H1 (cell line): ENCODE measurements around the gene PCBD1. TPM values are rescaled to one million over a fixed set of nuclear protein-coding genes. Genes with fewer than 3 reads are reported as not detected.

Source experiments
- CTCF ChIA-PET: fragments of 300-600 bp; sonication (Branson Sonifier 250); formaldehyde crosslinking; loops from one replicate; lab custom pipeline; 2021; ENCODE audit not compliant: partially characterized antibody; lab: Charles Lee
- POLR2A ChIA-PET: fragments of 300-600 bp; sonication (Branson Sonifier 250); formaldehyde crosslinking; loops from one replicate; lab custom pipeline; 2021; ENCODE audit warnings: inconsistent platforms; ENCODE audit not compliant: partially characterized antibody; lab: Charles Lee
- DNase-seq, 2 experiments: peaks; one replicate each; pipeline versions ENCODE4 v3.0.0 to v3.0.0-alpha.2; 2010 to 2022; ENCODE audit warnings: low spot score in 2 of 2, low read depth in 1 of 2, mixed read lengths in 1 of 2
- FAIRE-seq: peaks from 2 replicates; lab custom pipeline; 2011; peaks lifted over from hg19 to GRCh38; lab: Jason Lieb, UNC
- H2AFZ ChIP-seq: 2 replicates; pipeline ENCODE4 v1.8.1; 2012; ENCODE audit warnings: low read length, inconsistent platforms
- H2AK5ac ChIP-seq: 2 replicates; pipeline ENCODE4 v1.6.1; 2013; ENCODE audit warnings: low read depth, low read length
- H2BK120ac ChIP-seq: replicated peaks from 2 replicates; pipeline ENCODE3; 2013; ENCODE audit warnings: low read depth, low read length, inconsistent platforms
- H2BK12ac ChIP-seq: 2 replicates; pipeline ENCODE4 v1.6.1; 2013; ENCODE audit warnings: low read depth, low read length
- H2BK15ac ChIP-seq: 2 replicates; pipeline ENCODE4 v1.6.1; 2013; ENCODE audit warnings: low read length
- H2BK20ac ChIP-seq: 2 replicates; pipeline ENCODE4 v1.6.1; 2013; ENCODE audit warnings: low read length
- H2BK5ac ChIP-seq: 2 replicates; pipeline ENCODE4 v1.6.1; 2013; ENCODE audit warnings: low read depth, low read length
- H3K14ac ChIP-seq: 2 replicates; pipeline ENCODE4 v1.6.1; 2013; ENCODE audit warnings: inconsistent platforms; ENCODE audit not compliant: insufficient read length
- H3K18ac ChIP-seq: 2 replicates; pipeline ENCODE4 v1.6.1; 2013; ENCODE audit warnings: low read length; ENCODE audit errors: extremely low read depth
- H3K23ac ChIP-seq: 2 replicates; pipeline ENCODE4 v1.6.1; 2013; ENCODE audit warnings: inconsistent platforms; ENCODE audit not compliant: insufficient read length
- H3K23me2 ChIP-seq: 2 replicates; pipeline ENCODE4 v1.6.1; 2013; ENCODE audit warnings: low read depth, low read length
- H3K27ac ChIP-seq: 2 replicates; pipeline ENCODE4 v1.6.1; 2011; ENCODE audit warnings: low read depth, low read length, inconsistent platforms
- H3K27me3 ChIP-seq, 4 experiments: replicated peaks in 1 of 4; 1 replicate in 1 of 4; 2 replicates in 3 of 4; pipeline versions ENCODE4 v1.6.1 to v1.8.1; 2011 to 2013; ENCODE audit warnings: low read length in 3 of 4, mild to moderate bottlenecking in 3 of 4, inconsistent platforms in 2 of 4, mixed read lengths in 2 of 4, moderate library complexity in 1 of 4; ENCODE audit not compliant: control insufficient read depth in 3 of 4, insufficient read depth in 3 of 4; ENCODE audit errors: extremely low read depth in 1 of 4
- H3K36me3 ChIP-seq, 4 experiments: 2 replicates each; pipeline versions ENCODE4 v1.6.1 to v1.8.1; 2011 to 2013; ENCODE audit warnings: mild to moderate bottlenecking in 4 of 4, low read length in 3 of 4, moderate library complexity in 2 of 4, control low read depth in 1 of 4, inconsistent platforms in 1 of 4; ENCODE audit not compliant: insufficient read depth in 4 of 4, control insufficient read depth in 2 of 4
- H3K4ac ChIP-seq: replicated peaks from 2 replicates; pipeline ENCODE3; 2013; ENCODE audit warnings: low read length, low read depth, mixed read lengths, inconsistent platforms; ENCODE audit not compliant: insufficient read length
- H3K4me1 ChIP-seq, 4 experiments: replicated peaks in 1 of 4; 1 replicate in 1 of 4; 2 replicates in 3 of 4; pipeline versions ENCODE4 v1.6.1 to v1.8.1; 2011 to 2013; ENCODE audit warnings: low read length in 3 of 4, inconsistent platforms in 2 of 4, mixed read lengths in 1 of 4; ENCODE audit not compliant: insufficient read depth in 4 of 4, control insufficient read depth in 3 of 4
- H3K4me2 ChIP-seq, 2 experiments: 2 replicates each; pipeline versions ENCODE4 v1.6.1 to v1.8.1; 2011 to 2013; ENCODE audit warnings: low read depth in 2 of 2, low read length in 2 of 2, control low read depth in 1 of 2, inconsistent platforms in 1 of 2, mild to moderate bottlenecking in 1 of 2; ENCODE audit not compliant: insufficient read depth in 1 of 2
- H3K4me3 ChIP-seq, 4 experiments: fragments of 200-600, 300-600 bp in 1 of 4; sonication (generic), shearing (Covaris generic), sonication (Bioruptor Twin) in 1 of 4; 2 replicates each; pipeline versions ENCODE4 v1.5.1 to v1.8.1; 2011 to 2016; ENCODE audit warnings: low read length in 4 of 4, low read depth in 3 of 4, control low read depth in 2 of 4, inconsistent platforms in 2 of 4, mild to moderate bottlenecking in 2 of 4, mixed read lengths in 1 of 4, moderate library complexity in 1 of 4; ENCODE audit not compliant: insufficient read depth in 2 of 4; ENCODE audit errors: extremely low read depth in 1 of 4
- H3K56ac ChIP-seq: replicated peaks from 2 replicates; pipeline ENCODE3; 2013; ENCODE audit warnings: low read depth, mild to moderate bottlenecking, mixed read lengths, low read length, inconsistent platforms; ENCODE audit not compliant: insufficient read length
- H3K79me1 ChIP-seq: 2 replicates; pipeline ENCODE4 v1.6.1; 2013; ENCODE audit warnings: low read depth, low read length, control low read depth
- H3K79me2 ChIP-seq, 2 experiments: 2 replicates each; pipeline versions ENCODE4 v1.6.1 to v1.8.1; 2012 to 2013; ENCODE audit warnings: low read length in 2 of 2, mild to moderate bottlenecking in 2 of 2, inconsistent platforms in 1 of 2; ENCODE audit not compliant: insufficient read depth in 2 of 2, control insufficient read depth in 1 of 2
- H3K9ac ChIP-seq, 4 experiments: replicated peaks in 1 of 4; 1 replicate in 1 of 4; 2 replicates in 3 of 4; pipeline versions ENCODE4 v1.6.1 to v1.8.1; 2011 to 2013; ENCODE audit warnings: low read depth in 3 of 4, low read length in 3 of 4, control low read depth in 2 of 4, mild to moderate bottlenecking in 2 of 4, moderate library complexity in 2 of 4, inconsistent platforms in 1 of 4; ENCODE audit errors: extremely low read depth in 1 of 4
- H3K9me3 ChIP-seq, 2 experiments: 2 replicates each; pipeline versions ENCODE4 v1.6.1 to v1.8.1; 2012 to 2013; ENCODE audit warnings: mild to moderate bottlenecking in 2 of 2, moderate library complexity in 2 of 2, control low read depth in 1 of 2, inconsistent platforms in 1 of 2, low read depth in 1 of 2, low read length in 1 of 2, mixed read lengths in 1 of 2; ENCODE audit not compliant: insufficient read depth in 2 of 2
- H4K20me1 ChIP-seq, 2 experiments: replicated peaks in 1 of 2; 2 replicates each; pipeline versions ENCODE3 to v1.8.1; 2011 to 2013; ENCODE audit warnings: inconsistent platforms in 2 of 2, low read length in 2 of 2, mild to moderate bottlenecking in 1 of 2; ENCODE audit not compliant: insufficient read depth in 2 of 2, control insufficient read depth in 1 of 2
- H4K5ac ChIP-seq: 2 replicates; pipeline ENCODE4 v1.6.1; 2013; ENCODE audit warnings: low read length, low read depth, mixed read lengths, inconsistent platforms; ENCODE audit not compliant: insufficient read length
- H4K8ac ChIP-seq: 2 replicates; pipeline ENCODE4 v1.8.0; 2013; ENCODE audit warnings: mild to moderate bottlenecking, moderate library complexity, low read length, inconsistent platforms; ENCODE audit not compliant: insufficient read depth; ENCODE audit errors: extremely low read depth
- H4K91ac ChIP-seq: replicated peaks from 2 replicates; pipeline ENCODE3; 2013; ENCODE audit warnings: low read length, mixed read lengths, inconsistent platforms; ENCODE audit not compliant: insufficient read length
- CBX8 ChIP-seq: fragments of 300-800, 300-1000 bp; sonication (generic); IDR thresholded peaks from 2 replicates; pipeline ENCODE4 v1.7.1; 2016; ENCODE audit warnings: low read depth, low read length, borderline replicate concordance
- SP2 ChIP-seq: IDR thresholded peaks from 2 replicates; pipeline ENCODE4 v1.6.1; 2012; ENCODE audit warnings: mild to moderate bottlenecking, low read length, inconsistent platforms
- TEAD4 ChIP-seq: IDR thresholded peaks from 2 replicates; pipeline ENCODE4 v1.6.1; 2012; ENCODE audit warnings: low read depth, low read length, inconsistent platforms, mixed read lengths
- WGBS, 2 experiments: shearing (Covaris generic) in 1 of 2; methylation state at CpG; one replicate each; pipeline versions ENCODE4 v1.1.6 to v1.1.7; 2013 to 2015; ENCODE audit warnings: low lambda C conversion rate in 2 of 2, mixed read lengths in 2 of 2, inconsistent platforms in 1 of 2, low coverage in 1 of 2, missing lambda C conversion rate in 1 of 2; ENCODE audit not compliant: insufficient replicate concordance in 2 of 2, insufficient coverage in 1 of 2, insufficient read length in 1 of 2; ENCODE audit errors: extremely low coverage in 1 of 2, missing lambda C conversion rate in 1 of 2; 5-methylcytosine and 5-hydroxymethylcytosine counted together
- polyA plus RNA-seq, 7 experiments: library from polyadenylated mRNA; depleted of rRNA in 3 of 7; stranded (reverse) in 5 of 7; unstranded in 2 of 7; fragments of >200 nt in 5 of 7; fragments of 200-250 nt in 2 of 7; gene quantifications; 1 replicate in 5 of 7; 2 replicates in 1 of 7; 4 replicates in 1 of 7; pipeline versions ENCODE4 v1.2.1 to v1.2.3, GENCODE V29; 2011 to 2013; ENCODE audit warnings: missing spikeins in 2 of 7, mixed read lengths in 2 of 7
- total RNA-seq: library from RNA; stranded (reverse); fragmentation: NEBNext Ultra II Directional; extraction: Animal tissue kit (Norgen Biotek cat#: 25700); gene quantifications from 2 replicates; pipeline ENCODE4 v1.2.1, GENCODE V29; 2021
- TF ChIP-seq, protein P1 (sequence below): IDR thresholded peaks from 2 replicates; pipeline ENCODE4 v1.6.1; 2012; ENCODE audit warnings: inconsistent platforms

PCBD1 gene
- total and polyA plus RNA-seq, 2 of the 8 experiments (the other 6 are each of a cell fraction or from before 2014, with no cell fraction given), result 46.5 to 55.0 TPM

DNA sequence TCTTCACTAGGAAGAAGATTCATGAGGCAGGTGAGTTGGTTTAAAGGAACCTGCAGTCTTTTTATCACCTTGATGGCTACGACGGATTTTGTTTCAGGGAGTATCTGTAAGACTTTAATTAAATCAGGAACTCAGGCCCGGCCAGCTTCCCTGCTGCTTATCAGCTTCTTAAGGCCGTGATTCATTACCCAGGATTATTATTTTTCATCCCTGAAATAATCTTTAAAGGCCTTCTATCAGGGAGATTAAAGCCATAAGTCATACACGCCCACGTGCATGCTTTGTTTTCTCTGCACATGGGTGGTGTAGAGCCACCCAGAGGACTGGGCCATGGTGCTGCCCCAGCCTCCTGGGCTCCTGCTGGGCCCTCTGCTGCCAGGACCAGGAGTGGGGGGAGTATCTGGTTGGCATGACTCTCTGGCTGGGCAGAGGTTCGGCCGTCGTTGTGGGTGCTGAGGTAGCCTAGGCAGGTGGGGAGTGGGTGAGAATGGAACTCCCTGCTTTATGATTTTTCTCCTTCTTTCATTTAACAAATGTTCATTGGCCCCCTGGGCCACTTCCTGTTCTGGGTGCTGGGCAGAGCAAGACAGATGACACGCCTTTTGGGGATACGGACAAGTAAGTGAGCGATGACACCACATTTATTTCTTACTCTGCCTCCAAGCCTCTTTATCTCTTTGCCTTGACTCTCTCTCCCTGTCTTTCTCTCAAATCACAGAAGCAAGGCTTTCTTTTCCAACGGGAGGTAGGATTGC is 39.0 kb upstream of the PCBD1 start:
- no peaks in the 10 kb centered on the region for H3K36me3 ChIP-seq
- H4K91ac ChIP-seq, result no peak overlapping the region
- no peak overlapping the region for H4K8ac ChIP-seq
- no peak overlapping the region for H2AFZ ChIP-seq
- H3K23ac ChIP-seq, result no peak overlapping the region
- H3K9ac ChIP-seq, result no peak overlapping the region
- DNase-seq (no peak), FAIRE-seq (no peak)
- H4K5ac ChIP-seq, result no peak overlapping the region
- no peak overlapping the region for H3K27ac ChIP-seq
- no peak overlapping the region for H3K56ac ChIP-seq
- no peak overlapping the region for H3K18ac ChIP-seq
- H3K4ac ChIP-seq, result no peak overlapping the region
- no peak overlapping the region for H2BK15ac ChIP-seq
- H3K4me3 ChIP-seq, result no peak overlapping the region
- no peak overlapping the region for H2BK20ac ChIP-seq
- H2BK5ac ChIP-seq, result no peak overlapping the region
- ChIA-PET CTCF (interaction anchor here (0.6 to 17.0 kb wide), 24 partner anchors 8 to 357 kb away, joined by 3 to 237 read pairs (median 6); partner anchors contain the start of gene UNC5B), POLR2A (no interaction called here)
- H3K4me2 ChIP-seq, result no peak overlapping the region
- no peaks in the 10 kb centered on the region for H3K79me1 ChIP-seq
- H2BK12ac ChIP-seq, result no peak overlapping the region
- no peaks in the 10 kb centered on the region for H3K23me2 ChIP-seq
- no peak overlapping the region for H3K14ac ChIP-seq
- 88% methylated on average over 13 of the region's 13 CpGs; no CpG with 5 or more reads in 1 of the 2 experiments for WGBS, 2 experiments
- no peaks in the 10 kb centered on the region for H3K9me3 ChIP-seq
- no peaks in the 10 kb centered on the region for H3K4me1 ChIP-seq
- H3K27me3 ChIP-seq, result no peaks in the 10 kb centered on the region; a peak in 1 of 7 replicates
- no peaks in the 10 kb centered on the region for H4K20me1 ChIP-seq
- H3K79me2 ChIP-seq, result no peaks in the 10 kb centered on the region
- H2AK5ac ChIP-seq, result no peak overlapping the region
- no peak overlapping the region for H2BK120ac ChIP-seq
- TF ChIP-seq SP2 (no peak), TEAD4 (no peak), CBX8 (no peak)
- TF ChIP-seq, protein P1, sequence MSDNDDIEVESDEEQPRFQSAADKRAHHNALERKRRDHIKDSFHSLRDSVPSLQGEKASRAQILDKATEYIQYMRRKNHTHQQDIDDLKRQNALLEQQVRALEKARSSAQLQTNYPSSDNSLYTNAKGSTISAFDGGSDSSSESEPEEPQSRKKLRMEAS, result no peak
